GM12891 (cell line): Measurements from ENCODE around the gene SAMSN1.
A peak's percentile ranks its signal among the peaks of the same experiment; 100 is the strongest.
"Not testable (repeated sequence)": the region's sequence is repeated elsewhere in the genome, so short reads cannot be mapped to it uniquely, and the experiment has no call there.

Source experiments
- DNase-seq: peaks from one replicate; pipeline ENCODE4 v3.0.0; 2011; ENCODE audit warnings: low spot score; ENCODE audit not compliant: insufficient read length
- FAIRE-seq: peaks from 2 replicates; lab custom pipeline; 2011; peaks lifted over from hg19 to GRCh38; lab: Jason Lieb, UNC
- PAX5 ChIP-seq: IDR thresholded peaks from 2 replicates; pipeline ENCODE4 v1.6.1; 2011; ENCODE audit warnings: low read length, moderate library complexity, mild to moderate bottlenecking; ENCODE audit not compliant: insufficient read depth, severe bottlenecking
- POLR2A ChIP-seq: IDR thresholded peaks from 2 replicates; pipeline ENCODE4 v1.6.1; 2011; ENCODE audit warnings: low read depth, low read length, control low read depth
- POLR2AphosphoS5 ChIP-seq: IDR thresholded peaks from 2 replicates; pipeline ENCODE4 v1.6.1; 2011; ENCODE audit warnings: low read depth, low read length, control low read depth
- POU2F2 ChIP-seq: IDR thresholded peaks from 2 replicates; pipeline ENCODE4 v1.6.1; 2011; ENCODE audit warnings: low read depth, mild to moderate bottlenecking, control low read depth, low read length, moderate library complexity
- SPI1 ChIP-seq: IDR thresholded peaks from 2 replicates; pipeline ENCODE4 v1.6.1; 2011; ENCODE audit warnings: low read depth, low read length, control low read depth
- TAF1 ChIP-seq: IDR thresholded peaks from 2 replicates; pipeline ENCODE4 v1.6.1; 2011; ENCODE audit warnings: low read depth, low read length, control low read depth

Gene SAMSN1

GRCh38 chr21:14547834-14548513 lies 1.9 kb upstream of the SAMSN1 start:
- DNase-seq (no peak), FAIRE-seq (no peak)
- TF ChIP-seq SPI1 (no peak), TAF1 (no peak), POLR2AphosphoS5 (no peak), PAX5 (no peak), POLR2A (no peak), POU2F2 (no peak)

GRCh38 chr21:14546719-14547118 lies 604 bp upstream of the SAMSN1 start:
- not testable (repeated sequence) for DNase-seq, FAIRE-seq

GRCh38 chr21:14543983-14544382 lies 2.1 kb downstream of the SAMSN1 start:
- peak; percentile 9 for FAIRE-seq
- no peak for DNase-seq
- TF ChIP-seq SPI1 (no peak), PAX5 (no peak), TAF1 (no peak), POU2F2 (no peak)

GRCh38 chr21:14542638-14543037 lies 3.5 kb downstream of the SAMSN1 start:
- TF ChIP-seq TAF1 (no peak), POLR2A (no peak), POU2F2 (no peak), PAX5 (no peak)
- FAIRE-seq (peak; percentile 59), DNase-seq (no peak)

- no peak for TF ChIP-seq PAX5
- TF ChIP-seq POLR2AphosphoS5: no peak
- TF ChIP-seq TAF1: no peak
- no peak for TF ChIP-seq POLR2A
- no peak for TF ChIP-seq SPI1
- FAIRE-seq (peak; percentile 72), DNase-seq (no peak)
Measured at GRCh38 chr21:14541841-14542490, 4.1 kb downstream of the SAMSN1 start.

- no peak for DNase-seq
- no peak for TF ChIP-seq SPI1
- TF ChIP-seq POLR2AphosphoS5: no peak
- no peak for TF ChIP-seq POU2F2
- no peak for TF ChIP-seq TAF1
- no peak for TF ChIP-seq PAX5
- no peak for TF ChIP-seq POLR2A
- FAIRE-seq: no peak
Measured at GRCh38 chr21:14538483-14538882, 7.6 kb downstream of the SAMSN1 start.

GRCh38 chr21:14536929-14537328 lies 9.2 kb downstream of the SAMSN1 start:
- DNase-seq (no peak), FAIRE-seq (no peak)
- TF ChIP-seq POU2F2 (no peak), POLR2A (no peak), TAF1 (no peak), POLR2AphosphoS5 (no peak), SPI1 (no peak), PAX5 (no peak)

- FAIRE-seq (no peak), DNase-seq (no peak)
- no peak for TF ChIP-seq POU2F2
- TF ChIP-seq TAF1: no peak
- no peak for TF ChIP-seq POLR2A
- no peak for TF ChIP-seq SPI1
- TF ChIP-seq POLR2AphosphoS5: no peak
- no peak for TF ChIP-seq PAX5
Measured at GRCh38 chr21:14535702-14536101, 10.4 kb downstream of the SAMSN1 start.

GRCh38 chr21:14533499-14534428 lies 12.4 kb downstream of the SAMSN1 start:
- FAIRE-seq (peak; percentile 84), DNase-seq (no peak)
- TF ChIP-seq POU2F2 (peak; percentile 83), POLR2A (no peak)
